ENCODE results near the gene HMMR.
"Not testable (repeated sequence)": the region's sequence is repeated elsewhere in the genome, so short reads cannot be mapped to it uniquely, and the experiment has no call there.

Gene HMMR, protein sequence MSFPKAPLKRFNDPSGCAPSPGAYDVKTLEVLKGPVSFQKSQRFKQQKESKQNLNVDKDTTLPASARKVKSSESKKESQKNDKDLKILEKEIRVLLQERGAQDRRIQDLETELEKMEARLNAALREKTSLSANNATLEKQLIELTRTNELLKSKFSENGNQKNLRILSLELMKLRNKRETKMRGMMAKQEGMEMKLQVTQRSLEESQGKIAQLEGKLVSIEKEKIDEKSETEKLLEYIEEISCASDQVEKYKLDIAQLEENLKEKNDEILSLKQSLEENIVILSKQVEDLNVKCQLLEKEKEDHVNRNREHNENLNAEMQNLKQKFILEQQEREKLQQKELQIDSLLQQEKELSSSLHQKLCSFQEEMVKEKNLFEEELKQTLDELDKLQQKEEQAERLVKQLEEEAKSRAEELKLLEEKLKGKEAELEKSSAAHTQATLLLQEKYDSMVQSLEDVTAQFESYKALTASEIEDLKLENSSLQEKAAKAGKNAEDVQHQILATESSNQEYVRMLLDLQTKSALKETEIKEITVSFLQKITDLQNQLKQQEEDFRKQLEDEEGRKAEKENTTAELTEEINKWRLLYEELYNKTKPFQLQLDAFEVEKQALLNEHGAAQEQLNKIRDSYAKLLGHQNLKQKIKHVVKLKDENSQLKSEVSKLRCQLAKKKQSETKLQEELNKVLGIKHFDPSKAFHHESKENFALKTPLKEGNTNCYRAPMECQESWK

GRCh38 chr5:163460562-163461171 lies at the start of gene HMMR:
Gene HMMR (plus strand): TSS chr5:163460632. CDS start chr5:163460693, 61 bp downstream.
- TF ChIP-seq GATA1 (IDR thresholded peaks at IDR 0.05; ENCODE audit: low read depth, low read length), result no peak
- TF ChIP-seq POLR2A (IDR thresholded peaks at IDR 0.05; ENCODE audit: low read length), result peak; percentile 68
- DNase-seq, result peak; percentile 83 to 89

DNA sequence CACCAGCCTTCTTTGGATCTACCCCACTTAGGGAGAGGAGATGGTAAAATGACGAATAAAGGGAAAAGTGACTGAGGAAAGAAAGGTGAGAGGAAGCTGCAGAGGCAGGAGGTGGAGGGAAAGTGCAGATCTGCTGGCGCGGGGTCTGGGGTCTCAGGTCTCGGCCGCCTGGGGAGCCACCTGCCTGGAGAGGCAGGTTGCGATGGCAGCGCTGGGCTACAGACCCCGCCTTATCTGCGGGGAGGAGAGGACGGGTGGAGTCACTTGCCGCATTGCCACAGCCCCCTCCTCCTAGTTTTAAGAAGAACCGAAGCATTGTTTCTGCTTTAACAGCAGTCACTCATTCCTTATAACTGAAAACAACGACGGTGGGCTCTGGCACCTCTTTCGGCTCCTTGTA lies 44.8 kb upstream of the HMMR start:
- DNase-seq, result not testable (repeated sequence)

DNA sequence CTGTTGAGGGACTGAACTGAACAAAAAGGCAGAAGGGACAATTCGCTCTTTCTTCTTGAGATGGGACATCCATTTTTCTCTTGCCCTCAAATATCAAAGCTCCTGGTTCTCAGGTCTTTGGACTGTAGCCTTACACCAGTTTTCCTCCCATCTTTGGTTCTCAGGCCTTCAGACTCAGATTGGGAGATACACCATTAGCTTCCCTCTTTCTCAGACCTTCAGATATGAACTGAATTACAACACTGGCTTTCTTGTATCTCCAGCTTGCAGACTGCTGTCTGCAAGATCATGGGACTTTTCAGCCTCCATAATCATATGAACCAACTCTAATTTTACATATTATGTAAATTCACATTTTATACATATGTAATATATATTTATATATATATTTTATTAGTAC lies 35.6 kb upstream of the HMMR start:
- TF ChIP-seq GATA1 (IDR thresholded peaks at IDR 0.05; ENCODE audit: low read depth, low read length), result no peak
- no peak for DNase-seq

GRCh38 chr5:163426128-163426527 lies 34.3 kb upstream of the HMMR start:
- DNase-seq, result not testable (repeated sequence)

- TF ChIP-seq GATA1 (IDR thresholded peaks at IDR 0.05; ENCODE audit: low read depth, low read length) (no peak), POLR2A (IDR thresholded peaks at IDR 0.05; ENCODE audit: low read length) (no peak)
- no peak for DNase-seq
These were observed 27.9 kb upstream of the HMMR start for GRCh38 chr5:163432544-163432943.

- no peak for TF ChIP-seq GATA1 (IDR thresholded peaks at IDR 0.05; ENCODE audit: low read depth, low read length)
- no peak for TF ChIP-seq POLR2A (IDR thresholded peaks at IDR 0.05; ENCODE audit: low read length)
- DNase-seq, result no peak
These were observed 27.2 kb upstream of the HMMR start for GRCh38 chr5:163433271-163433670.

DNA sequence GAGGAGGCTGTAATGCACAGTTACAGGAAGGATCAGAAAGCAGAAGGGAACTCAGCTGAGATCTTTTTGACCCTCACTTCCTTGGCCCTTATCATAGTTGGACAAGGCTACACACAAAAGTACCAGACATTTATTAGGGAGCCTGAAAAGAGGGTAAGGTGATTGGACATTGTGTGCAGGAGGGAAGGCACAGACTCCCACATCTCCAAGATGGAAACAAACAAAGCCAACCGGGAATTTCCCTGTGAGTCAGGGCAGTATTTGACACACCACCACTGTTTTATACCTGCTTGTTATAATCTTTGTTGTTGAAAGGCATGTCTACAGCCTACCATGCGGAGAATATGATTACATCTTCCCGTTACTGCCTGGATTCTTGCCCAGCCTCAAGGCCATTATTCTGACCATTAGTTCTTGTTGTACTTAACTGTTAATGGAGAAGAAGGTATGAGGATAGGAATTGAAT lies 26.0 kb upstream of the HMMR start:
- no peak for TF ChIP-seq POLR2A (IDR thresholded peaks at IDR 0.05; ENCODE audit: low read length)
- TF ChIP-seq GATA1 (IDR thresholded peaks at IDR 0.05; ENCODE audit: low read depth, low read length), result no peak
- peak in 1 of 2 experiments; percentile 20 for DNase-seq

- no peak for DNase-seq
- TF ChIP-seq GATA1 (IDR thresholded peaks at IDR 0.05; ENCODE audit: low read depth, low read length), result no peak
- TF ChIP-seq POLR2A (IDR thresholded peaks at IDR 0.05; ENCODE audit: low read length), result no peak
These were observed 23.9 kb upstream of the HMMR start for GRCh38 chr5:163436515-163436914.

- no peak for DNase-seq
- TF ChIP-seq POLR2A (IDR thresholded peaks at IDR 0.05; ENCODE audit: low read length), result no peak
- TF ChIP-seq GATA1 (IDR thresholded peaks at IDR 0.05; ENCODE audit: low read depth, low read length), result no peak
These were observed 23.5 kb upstream of the HMMR start for GRCh38 chr5:163437011-163437308.

- DNase-seq, result peak; percentile 96 to 97
- no peak for TF ChIP-seq GATA1 (IDR thresholded peaks at IDR 0.05; ENCODE audit: low read depth, low read length)
- TF ChIP-seq POLR2A (IDR thresholded peaks at IDR 0.05; ENCODE audit: low read length), result peak; percentile 97
These were observed 22.9 kb upstream of the HMMR start, which contains the start of gene CCNG1 for GRCh38 chr5:163437309-163438182. Gene CCNG1 (plus strand): TSS chr5:163437595. CDS start chr5:163439257, 1,662 bp downstream.

- no peak for TF ChIP-seq GATA1 (IDR thresholded peaks at IDR 0.05; ENCODE audit: low read depth, low read length)
- no peak for TF ChIP-seq POLR2A (IDR thresholded peaks at IDR 0.05; ENCODE audit: low read length)
These were observed 21.4 kb upstream of the HMMR start for GRCh38 chr5:163439092-163439425.

GRCh38 chr5:163440954-163441353 lies 19.5 kb upstream of the HMMR start:
- TF ChIP-seq GATA1 (IDR thresholded peaks at IDR 0.05; ENCODE audit: low read depth, low read length), result no peak
- TF ChIP-seq POLR2A (IDR thresholded peaks at IDR 0.05; ENCODE audit: low read length), result no peak
- no peak for DNase-seq

More at GRCh38 chr5:163439092-163439425, 21.4 kb upstream of the HMMR start:
- DNase-seq, result peak; percentile 23 to 32

- TF ChIP-seq POLR2A (IDR thresholded peaks at IDR 0.05; ENCODE audit: low read length) (no peak), GATA1 (IDR thresholded peaks at IDR 0.05; ENCODE audit: low read depth, low read length) (no peak)
- no peak for DNase-seq
These were observed 15.9 kb upstream of the HMMR start for GRCh38 chr5:163444526-163444925.

DNA sequence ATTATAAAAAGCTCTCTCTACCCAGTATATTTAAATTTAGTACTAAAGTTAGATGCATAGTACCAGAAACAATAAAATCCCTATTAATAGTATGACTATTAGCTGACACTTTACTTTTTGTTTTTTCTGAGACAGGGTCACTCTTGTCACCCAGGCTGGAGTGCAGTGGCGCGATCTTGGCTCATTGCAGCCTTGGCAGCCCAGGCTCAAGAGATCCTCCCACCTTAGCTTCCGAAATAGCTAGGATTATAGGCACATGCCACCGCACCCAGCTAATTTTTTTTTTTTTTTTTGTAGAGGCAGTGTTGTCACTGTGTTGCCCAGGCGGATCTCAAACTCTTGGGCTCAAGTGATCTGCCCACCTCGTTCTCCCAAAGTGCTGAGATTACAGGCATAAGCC lies 15.1 kb upstream of the HMMR start:
- TF ChIP-seq GATA1 (IDR thresholded peaks at IDR 0.05; ENCODE audit: low read depth, low read length) (no peak), POLR2A (IDR thresholded peaks at IDR 0.05; ENCODE audit: low read length) (no peak)
- no peak for DNase-seq

All from erythroblast (primary cell).